SK-MEL-5 (cell line): ENCODE data around the gene TXNIP. TPM values are rescaled to one million over a fixed set of nuclear protein-coding genes. Genes with fewer than 3 reads are reported as not detected.
A peak's percentile ranks its signal among the peaks of the same experiment; 100 is the strongest.
"Not testable (repeated sequence)": the region's sequence is repeated elsewhere in the genome, so short reads cannot be mapped to it uniquely, and the experiment has no call there.

Experiments used
- DNase-seq: peaks from one replicate; pipeline ENCODE4 v3.0.0-alpha.2; 2016; ENCODE audit warnings: low read depth, low spot score
- in situ Hi-C: cut with HindIII; loops from 2 replicates; pipeline ENCODE4 v1.10.0; 2016; ENCODE audit warnings: low sequenced_read_pairs, high pct_unique_total_duplicates, low pct_unique_long_range_greater_than_20kb
- polyA plus RNA-seq, 2 experiments: library from polyadenylated mRNA; depleted of rRNA; stranded (reverse); fragments of >200 nt; gene quantifications; 2 replicates each; pipeline ENCODE4 v1.2.3, GENCODE V29; 2015
- total RNA-seq: library from RNA; depleted of rRNA; stranded (reverse); fragments of >200 nt; shearing (Covaris generic); gene quantifications from 2 replicates; pipeline ENCODE4 v1.2.3, GENCODE V29; 2014; rRNA removed

Gene TXNIP, protein sequence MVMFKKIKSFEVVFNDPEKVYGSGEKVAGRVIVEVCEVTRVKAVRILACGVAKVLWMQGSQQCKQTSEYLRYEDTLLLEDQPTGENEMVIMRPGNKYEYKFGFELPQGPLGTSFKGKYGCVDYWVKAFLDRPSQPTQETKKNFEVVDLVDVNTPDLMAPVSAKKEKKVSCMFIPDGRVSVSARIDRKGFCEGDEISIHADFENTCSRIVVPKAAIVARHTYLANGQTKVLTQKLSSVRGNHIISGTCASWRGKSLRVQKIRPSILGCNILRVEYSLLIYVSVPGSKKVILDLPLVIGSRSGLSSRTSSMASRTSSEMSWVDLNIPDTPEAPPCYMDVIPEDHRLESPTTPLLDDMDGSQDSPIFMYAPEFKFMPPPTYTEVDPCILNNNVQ
- total RNA-seq, result 10.6 and 11.2 TPM in 2 replicates
- 62.8 and 80.2 TPM in 2 replicates for polyA plus RNA-seq (2015; cell fraction: cytosol; rRNA removed)
- polyA plus RNA-seq (2015; cell fraction: nucleus; rRNA removed), result 109 and 152 TPM in 2 replicates

DNA sequence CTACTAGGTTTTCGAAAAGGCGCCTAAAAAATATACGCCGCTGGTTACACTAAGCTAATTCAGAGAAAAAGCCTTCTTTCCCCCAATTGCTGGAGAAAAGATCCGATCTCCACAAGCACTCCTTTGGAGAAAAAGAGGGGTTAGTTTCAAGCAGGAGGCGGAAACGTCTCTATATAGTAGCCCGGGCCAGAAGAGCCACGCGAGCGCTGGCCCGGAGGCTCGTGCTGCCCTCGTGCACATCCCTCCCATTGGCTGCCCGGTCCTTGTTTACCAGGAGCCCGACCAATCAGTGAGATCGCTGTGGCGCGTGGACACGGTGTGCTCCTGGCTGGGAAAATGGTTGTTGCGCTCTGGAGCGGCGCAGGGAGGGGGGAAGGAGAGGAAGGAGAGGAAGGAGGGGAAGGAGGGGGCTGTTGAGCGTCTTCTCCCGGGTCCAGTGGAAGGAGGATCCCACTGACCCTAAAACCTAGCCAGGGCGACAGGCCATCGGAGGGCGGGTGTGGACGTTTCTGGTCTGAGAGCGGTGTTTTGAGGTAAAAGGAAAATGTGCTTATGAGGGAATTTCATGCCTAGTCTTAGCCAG lies at the start of gene TXNIP:
Gene TXNIP, minus strand, starts transcription at position 147 of the 583 bp plus-strand sequence. CDS start 313 bp downstream, outside the sequence.
- in situ Hi-C loops, result no loop called here
- peak; percentile 99 for DNase-seq

DNA sequence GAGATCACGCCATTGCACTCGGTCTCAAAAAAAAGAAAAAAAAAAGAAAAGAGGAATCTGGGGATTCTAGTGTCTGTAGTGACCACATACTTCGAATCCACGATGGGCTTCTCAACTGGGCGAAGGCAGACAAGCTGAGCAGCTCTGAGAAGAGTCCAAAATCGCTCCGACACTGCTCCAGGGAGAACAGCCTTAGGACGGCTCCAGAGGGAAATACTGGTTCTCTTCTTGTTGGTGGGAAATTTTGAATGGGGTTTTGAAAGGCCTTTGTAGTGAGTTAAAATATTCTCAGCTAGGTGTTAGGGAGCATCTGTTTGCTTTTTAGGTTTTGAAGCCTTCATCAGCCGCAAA lies 43.4 kb upstream of the TXNIP start:
- peak; percentile 56 for DNase-seq
- in situ Hi-C loops, result no loop called here

DNA sequence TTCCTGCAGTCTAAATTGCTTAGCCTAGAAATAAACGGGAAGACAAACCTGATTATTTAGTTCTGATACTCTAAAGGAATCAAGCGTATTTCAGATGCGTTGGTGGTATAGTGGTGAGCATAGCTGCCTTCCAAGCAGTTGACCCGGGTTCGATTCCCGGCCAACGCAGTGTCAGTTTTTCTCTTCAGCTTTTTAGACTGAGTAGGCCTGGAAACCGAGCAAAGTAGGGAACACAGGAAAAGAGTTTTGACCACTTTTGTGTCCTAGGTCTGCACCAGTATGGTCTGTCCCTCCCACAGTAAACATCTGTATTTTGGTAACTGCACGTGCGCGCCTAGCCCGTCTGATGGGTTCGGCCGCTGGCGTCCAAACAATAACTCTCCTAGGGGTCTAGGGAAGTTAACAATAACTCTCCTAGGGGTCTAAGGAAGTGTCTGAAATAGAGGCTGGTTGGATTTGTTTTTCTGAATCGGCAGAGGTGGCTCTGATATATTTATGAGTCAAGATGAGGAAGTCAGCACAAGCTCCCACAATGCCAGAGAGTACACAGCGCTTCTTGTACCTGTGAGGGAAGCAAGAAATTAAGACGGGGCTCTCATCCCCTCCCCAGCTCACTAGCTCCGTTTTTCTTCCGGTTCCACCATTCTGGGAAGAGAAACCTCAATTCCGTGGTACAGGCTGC lies 40.7 kb upstream of the TXNIP start:
- in situ Hi-C loops, result no loop called here
- DNase-seq, result peak; percentile 96

DNA sequence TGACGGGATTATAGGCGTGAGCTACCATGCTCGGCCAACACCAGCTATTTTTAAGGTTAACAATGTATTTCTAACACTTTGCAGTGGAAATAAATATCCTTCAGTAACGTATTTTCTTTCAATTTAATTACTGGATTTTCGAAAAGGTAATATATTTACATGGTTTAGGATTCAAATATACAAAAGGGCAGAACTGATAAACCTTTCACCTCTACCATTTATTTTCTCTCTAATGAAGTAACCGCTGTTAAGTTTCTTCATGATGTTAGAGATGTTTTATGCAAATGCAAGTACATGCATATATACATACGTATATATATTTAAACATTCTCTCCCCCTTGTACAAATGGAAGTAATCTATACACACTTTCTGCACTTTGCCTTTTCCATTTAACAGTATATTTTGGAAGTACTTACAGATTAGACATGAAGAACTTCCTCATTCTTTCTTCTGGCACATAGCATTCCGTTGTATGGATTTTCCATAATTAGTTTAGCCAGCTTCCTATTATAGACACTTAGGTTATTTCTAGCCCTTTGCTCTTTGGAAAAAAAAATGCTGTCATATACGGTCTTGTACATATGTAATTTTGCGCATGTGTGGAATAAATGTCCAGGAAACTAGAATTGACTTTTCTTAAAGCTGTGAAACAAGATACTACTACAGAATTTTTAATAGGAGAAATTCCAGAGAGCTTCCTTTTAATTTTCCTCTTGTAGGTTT lies 40.0 kb upstream of the TXNIP start:
- no peak for DNase-seq
- in situ Hi-C loops, result no loop called here

DNA sequence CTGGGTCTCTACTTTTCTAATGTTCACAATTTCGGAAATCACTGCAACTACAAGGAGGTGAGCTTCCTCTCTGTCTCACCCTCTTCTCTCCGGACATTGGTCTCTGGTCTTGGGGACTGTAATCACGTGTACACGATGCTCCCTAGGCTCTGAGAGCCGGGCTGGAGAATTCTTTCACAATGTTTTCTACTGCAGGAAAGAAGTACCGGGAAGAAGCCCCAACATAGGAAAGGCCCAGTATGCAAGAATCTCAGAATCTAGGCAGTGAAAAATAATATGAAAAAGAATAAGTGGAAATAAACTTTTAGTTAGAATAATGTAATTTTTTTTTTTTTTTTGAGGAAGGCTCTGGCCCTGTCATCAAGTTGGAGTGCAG lies 38.7 kb upstream of the TXNIP start:
- DNase-seq, result peak; percentile 75
- in situ Hi-C loops, result no loop called here

DNA sequence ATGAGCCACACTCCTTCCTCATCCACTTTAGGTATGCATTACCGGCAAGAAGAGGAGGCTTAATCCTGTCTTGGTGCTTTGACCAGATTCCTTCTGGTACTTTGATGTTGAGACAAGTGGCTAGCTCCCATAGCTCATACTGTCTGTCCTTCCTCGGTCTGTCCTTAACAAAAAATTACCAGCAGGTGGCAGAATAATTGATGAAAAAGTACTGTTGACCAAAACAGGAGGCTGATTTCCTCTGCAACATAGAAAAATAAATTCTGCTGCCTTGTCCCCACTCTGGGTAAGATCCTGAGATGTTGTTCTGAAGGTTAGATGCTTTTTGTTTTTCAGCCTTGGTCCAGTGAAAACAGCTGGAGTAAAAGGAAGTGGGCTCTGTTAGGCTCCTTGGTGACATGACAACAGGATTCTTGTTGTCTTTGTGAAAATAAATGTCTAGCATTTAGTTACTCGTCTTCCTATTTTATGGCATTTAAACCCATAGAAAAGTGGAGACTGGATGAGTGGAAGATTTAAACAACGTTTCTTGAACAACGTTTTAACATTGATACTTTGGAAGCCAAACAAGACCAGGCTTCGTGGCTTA lies 36.3 kb upstream of the TXNIP start:
- peak; percentile 86 for DNase-seq
- in situ Hi-C loops, result no loop called here

DNA sequence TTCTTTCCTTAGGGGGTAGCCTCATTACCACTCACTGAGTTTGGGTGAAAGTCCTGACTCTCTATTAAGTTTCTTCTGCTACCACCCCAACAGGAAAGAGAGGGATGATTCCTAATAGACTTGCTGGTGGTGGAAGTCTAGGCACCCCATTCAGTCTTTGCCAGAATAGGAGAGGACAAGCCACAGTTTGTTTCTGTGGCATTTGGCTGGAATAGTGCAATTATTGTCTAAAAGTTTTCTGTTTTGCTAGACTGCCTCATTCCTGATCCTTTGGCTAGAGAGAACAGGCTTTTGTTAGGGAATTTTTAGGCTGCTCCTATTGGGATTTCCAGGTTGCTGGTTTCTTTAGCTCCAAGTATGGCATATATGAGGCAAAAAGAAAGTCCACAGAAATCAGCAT lies 35.1 kb upstream of the TXNIP start:
- peak; percentile 88 for DNase-seq
- in situ Hi-C loops, result no loop called here

DNA sequence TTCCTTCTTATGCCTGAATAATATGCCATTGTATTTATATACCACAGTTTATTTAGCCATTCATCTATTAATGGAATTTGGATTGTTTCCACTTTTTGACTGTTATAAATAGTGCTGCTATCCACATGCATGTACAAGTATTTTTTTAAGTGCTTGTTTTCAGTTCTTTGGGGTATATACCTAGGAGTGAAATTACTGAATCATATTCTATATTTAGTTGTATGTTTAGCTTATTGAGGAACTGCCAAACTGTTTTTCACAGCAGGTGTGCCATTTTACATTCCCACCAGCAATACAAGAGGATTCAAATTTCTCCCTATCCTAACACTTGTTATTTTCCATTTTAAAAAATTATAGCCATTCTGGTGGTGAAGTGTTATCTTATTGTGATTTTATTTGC lies 32.7 kb upstream of the TXNIP start:
- in situ Hi-C loops, result no loop called here

DNA sequence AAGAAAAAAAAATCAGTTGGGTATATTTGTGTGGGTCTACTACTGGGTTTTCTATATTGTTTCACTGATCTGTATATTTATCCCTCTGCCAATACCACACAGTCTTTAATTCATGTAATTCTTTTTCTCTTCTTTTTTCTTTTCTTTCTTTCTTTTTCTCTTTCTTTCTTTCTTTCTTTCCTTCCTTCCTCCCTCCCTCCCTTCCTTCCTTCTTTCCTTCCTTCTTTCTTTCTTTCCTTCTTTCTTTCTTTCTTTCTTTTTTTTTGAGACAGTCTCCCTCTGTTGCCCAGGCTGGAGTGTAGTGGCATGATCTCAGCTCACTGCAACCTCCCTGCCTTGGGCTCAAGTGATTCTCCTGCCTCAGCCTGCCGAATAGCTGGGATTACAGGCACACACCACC lies 30.3 kb upstream of the TXNIP start:
- in situ Hi-C loops, DNase-seq: not testable (repeated sequence)

More for the DNA sequence above, 32.7 kb upstream of the TXNIP start:
- DNase-seq, result no peak

DNA sequence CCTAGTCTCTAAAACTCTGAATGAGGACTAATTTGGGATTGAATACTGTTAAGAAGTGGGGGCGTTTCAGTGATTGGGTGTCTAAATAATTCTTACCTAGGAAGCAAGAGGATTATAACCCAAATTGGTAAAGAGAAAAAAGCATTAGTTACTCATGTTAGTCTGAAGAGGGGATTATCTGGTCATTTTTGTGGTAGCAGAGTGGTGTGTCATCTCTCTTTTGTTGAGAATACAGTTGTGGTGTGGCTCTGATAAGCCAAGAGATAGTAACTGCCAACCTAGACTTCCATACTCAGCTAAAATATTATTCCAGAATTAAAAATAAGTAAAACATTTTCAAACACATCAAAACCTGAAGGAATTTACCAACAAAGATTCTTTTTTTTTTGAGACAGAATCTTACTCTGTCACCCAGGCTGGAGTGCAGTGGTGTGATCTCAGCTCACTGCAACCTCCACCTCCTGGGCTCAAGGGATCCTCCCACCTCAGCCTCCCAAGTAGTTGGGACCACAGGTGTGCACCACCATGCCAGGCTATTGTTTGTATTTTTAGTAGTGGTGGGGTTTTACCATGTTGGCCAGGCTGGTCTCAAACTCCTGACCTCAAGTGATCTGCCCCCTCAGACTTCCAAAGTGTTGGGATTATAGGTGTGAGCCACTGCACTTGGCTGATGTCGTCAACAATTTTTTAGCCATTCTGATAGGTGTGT lies 29.6 kb upstream of the TXNIP start:
- DNase-seq, in situ Hi-C loops: not testable (repeated sequence)

DNA sequence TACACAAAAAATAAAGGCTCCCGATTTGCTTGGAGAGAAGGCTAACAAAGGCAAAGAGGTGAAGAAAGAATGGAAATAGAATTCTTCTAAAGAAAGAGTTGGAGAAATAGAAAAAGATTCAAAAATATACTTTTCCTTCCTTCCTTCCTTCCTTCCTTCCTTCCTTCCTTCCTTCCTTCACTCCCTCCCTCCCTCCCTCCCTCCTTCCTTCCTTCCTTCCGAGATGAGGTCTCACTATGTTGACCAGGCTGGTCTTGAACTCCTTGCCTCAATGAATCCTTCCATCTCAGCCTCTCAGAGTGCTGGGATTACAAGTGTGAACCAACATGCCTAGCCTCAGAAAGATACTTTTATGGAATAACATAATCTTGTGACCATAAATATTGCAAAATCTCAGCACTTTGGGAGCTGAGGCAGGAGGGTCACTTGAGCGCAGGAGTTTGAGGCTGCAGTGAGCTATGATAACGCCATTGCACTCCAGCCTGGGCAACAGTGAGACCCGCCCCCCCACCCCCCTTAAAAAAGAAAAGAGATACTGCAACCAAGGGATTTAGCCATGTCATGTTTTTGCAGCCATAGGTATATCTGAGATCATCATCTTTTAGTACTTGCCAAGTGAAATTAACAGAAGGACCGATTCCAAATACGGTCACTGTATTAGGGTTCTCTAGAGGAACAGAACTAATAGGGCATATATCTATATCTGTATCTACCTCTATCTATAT lies 26.2 kb upstream of the TXNIP start:
- DNase-seq, result no peak
- in situ Hi-C loops, result no loop called here

DNA sequence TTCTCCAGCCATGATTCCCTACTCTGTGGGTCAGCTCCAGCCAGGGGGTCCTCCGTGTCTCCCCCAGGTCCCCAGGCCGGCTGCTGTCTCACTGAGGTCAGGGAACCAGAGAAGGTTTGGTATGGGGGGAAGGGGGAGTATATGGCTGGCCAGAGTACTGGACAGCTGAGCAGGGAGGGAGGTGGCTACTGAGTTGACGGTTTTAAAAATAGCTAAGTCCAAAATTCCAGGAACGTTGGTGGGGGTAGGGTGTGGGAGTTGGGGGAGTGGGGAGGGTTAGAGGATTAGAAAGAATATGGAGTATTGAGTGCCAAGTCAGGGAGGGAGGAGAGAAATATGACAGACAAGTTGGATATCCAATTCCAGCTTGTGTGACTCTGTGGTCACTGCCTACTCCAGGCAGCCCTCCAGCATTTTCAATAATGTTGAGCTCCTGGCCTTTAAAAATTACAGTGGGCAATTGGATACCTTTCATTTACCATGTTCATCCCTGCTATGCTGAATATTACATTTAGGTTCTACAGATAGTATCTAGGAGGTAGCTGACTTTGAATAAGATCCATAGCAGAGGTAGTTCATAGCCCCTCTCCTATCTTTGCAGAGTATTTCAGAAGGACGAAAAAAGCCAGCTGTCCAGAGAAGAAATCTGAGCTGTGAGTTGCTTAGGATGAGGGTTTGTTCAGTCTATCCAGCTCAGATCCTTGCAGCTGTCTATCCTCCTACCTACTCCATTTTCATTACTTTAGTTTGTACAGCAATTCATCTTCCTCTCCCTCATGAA lies 25.4 kb upstream of the TXNIP start, which contains the start of gene HJV:
Gene HJV, minus strand, starts transcription at position 114 of the 781 bp plus-strand sequence. CDS start 1,504 bp downstream, outside the sequence.
- DNase-seq, result no peak
- in situ Hi-C loops, result no loop called here

DNA sequence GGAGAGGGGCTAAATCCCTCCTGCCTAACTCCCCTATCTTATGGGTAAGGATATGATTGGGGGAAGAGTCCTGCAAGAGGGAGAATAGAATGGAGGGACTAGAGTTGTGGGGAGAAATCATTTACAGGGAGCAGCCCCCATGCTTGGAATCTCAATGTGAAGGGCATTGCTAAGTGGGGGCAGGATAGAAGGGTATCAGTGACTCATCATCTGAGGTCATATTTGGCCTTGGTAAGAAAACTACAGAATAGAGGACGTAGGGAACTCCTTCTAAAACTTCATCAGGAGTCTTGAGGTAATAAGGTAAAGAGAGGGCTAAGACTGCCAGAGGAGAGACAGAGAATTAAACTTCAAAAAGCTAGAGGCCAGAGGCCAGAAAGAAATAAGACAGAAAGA lies 24.7 kb upstream of the TXNIP start:
- in situ Hi-C loops, result no loop called here
- DNase-seq, result no peak

DNA sequence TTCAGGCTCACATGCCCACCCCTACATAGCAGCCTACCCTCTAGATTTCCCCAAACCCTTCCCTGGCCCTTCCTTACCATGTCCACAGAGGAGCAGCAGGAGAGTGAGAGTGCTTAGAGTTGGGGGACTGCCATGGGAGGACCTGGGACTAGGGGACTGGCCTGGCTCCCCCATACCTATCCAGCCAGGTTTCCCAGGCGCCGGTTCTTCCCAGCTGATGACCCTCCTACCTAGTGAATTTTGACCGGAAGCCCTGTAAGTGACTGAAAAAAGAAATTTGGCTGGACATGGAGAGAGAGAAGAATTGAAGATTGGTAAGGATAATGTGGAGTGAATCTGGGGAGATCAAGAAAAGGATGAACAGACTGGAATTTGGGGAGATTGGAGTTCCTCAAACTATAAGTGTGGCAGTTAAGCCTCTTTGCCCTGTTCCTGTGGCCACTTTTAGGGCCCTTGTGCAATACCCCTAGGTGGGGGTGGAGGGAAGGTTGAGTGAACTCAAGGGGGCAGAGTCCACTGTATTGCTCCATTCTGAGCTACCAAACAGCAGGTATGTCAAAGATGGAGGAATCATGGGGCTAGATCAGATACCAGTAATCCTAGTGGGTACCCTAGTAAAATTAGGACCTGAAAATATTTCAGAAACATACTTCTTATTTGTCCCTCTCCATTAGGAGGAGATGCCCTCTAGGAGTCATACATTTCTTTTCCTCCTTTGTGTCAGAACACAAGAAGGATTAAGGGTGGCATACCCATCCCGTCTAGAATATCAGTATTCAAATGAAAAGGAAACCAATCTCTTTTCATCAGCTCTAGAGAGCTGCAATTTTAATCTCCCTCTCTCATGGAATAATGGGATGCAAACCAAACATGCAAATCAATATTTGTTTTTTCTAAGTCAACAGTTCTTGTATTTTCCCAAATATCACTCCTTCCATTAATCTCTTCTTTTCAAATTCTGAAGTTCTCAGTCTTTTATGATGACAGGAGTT lies 24.0 kb upstream of the TXNIP start:
- in situ Hi-C loops, result no loop called here
- no peak for DNase-seq
